ENCODE measurements around the gene RPL29.

RPL29 gene

GRCh38 chr3:51961602-51962569 lies 33.8 kb downstream of the RPL29 start:
- no peak for DNase-seq

GRCh38 chr3:51961011-51961410 lies 34.7 kb downstream of the RPL29 start:
- no peak for DNase-seq

DNA sequence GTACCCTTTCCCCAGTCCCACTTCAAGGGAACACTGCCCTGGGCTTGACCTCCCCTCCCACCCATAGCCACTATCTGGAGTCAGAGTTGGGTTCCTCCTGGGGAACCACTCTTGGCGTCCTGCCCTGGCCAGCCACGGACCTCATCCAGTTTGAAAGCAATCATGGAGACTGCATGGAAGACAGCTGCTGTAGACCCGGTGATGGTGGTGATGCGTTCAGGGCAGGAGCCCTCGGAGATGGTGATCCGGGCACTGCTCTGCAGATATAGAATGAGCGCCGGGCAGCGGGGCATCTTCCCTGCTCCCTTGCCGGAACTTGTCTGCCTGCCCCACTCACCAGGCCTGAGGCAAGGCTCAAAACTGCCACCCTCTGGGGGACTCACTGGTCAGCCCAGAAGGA lies 35.3 kb downstream of the RPL29 start:
- no peak for DNase-seq

DNA sequence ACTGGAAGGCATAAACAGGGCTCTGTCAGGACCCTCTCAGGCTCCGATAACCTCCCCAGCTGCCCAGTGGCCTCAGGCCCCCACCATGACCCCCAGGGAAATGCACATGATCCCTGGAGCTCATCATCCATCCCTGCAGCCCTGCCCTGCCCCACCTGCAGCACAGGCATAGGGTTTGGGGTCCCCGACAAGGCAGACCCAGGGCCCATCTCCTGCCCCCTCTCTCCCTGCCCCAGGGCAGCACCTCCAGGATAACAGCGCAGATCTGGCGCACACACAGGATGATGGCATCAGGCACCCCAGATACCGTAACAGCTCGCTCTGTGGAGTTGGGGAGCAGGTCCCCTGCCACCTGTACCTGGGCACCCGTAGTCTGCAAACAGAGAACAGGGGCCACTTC lies 36.0 kb downstream of the RPL29 start:
- DNase-seq = no peak

DNA sequence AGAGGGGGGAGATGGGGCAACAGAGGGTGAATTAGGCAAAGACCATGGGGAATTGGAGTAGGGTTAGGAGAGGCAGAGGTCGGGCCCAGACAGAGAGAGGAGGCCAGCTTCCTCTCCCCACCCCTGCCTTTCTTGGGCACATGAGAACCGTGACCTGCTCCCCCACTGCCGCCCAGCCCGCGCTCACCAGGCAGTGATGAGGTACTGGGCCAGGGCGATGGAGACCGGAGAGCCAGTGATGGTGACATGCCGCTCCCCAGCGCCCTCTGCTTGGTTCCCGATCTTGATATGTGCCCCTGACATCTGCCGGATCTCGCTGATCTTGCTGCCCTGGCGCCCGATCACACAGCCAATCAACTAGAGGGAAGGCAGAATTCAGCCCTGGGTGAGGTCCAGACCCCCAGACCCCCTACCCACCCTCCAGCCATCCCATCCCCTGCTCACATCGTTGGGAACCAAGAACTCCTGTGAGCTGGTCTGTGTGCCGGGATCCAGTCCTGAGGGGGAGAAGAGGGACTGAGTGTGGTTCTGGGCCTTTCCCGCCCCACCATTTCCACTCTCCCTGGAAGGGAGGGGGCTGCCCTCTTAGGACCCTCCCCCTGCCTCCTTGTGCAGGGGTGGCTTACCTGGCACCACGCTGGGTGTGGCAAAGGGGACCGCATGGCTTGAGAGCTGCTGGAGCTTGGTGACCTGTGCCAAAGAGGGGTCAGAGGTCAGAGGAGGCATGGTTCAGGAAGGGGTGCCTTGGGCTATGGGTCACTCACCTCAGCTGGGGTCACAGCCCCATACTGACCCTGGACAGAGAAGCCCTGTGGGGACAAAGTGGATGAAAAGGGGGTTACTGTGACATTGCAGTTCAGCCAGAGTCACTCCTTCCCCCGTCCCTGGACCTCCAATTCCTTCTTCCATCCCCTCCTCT lies 36.8 kb downstream of the RPL29 start:
- DNase-seq = no peak

GRCh38 chr3:51957520-51958205 lies 38.0 kb downstream of the RPL29 start:
- DNase-seq = no peak

- DNase-seq = no peak
Measured at GRCh38 chr3:51955893-51956770, 39.6 kb downstream of the RPL29 start.

- DNase-seq = no peak
Measured at GRCh38 chr3:51955175-51955892, 40.4 kb downstream of the RPL29 start, which contains the start of gene GPR62. GPR62 (plus strand) TSS chr3:51955381; CDS start chr3:51955653, 272 bp downstream.

DNA sequence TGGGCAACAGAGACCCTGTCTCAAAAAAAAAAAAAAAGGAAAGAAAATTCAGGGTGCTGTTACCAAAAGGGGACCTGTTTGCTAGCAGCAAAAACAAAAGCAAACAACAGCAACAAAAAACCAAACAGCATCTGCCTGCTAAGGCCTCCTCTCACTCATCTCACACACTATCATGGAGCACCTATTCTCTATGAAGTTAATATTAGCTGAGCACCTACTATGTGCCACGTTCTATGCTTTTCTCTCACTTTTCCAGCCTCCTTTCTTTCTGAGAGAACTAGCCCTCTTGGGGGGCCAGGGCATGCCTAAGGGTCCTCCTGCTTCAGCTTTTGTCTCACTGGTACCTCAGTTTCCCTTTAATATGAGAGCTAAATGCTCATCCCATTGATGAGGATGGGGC lies 41.0 kb downstream of the RPL29 start:
- no peak for DNase-seq

DNA sequence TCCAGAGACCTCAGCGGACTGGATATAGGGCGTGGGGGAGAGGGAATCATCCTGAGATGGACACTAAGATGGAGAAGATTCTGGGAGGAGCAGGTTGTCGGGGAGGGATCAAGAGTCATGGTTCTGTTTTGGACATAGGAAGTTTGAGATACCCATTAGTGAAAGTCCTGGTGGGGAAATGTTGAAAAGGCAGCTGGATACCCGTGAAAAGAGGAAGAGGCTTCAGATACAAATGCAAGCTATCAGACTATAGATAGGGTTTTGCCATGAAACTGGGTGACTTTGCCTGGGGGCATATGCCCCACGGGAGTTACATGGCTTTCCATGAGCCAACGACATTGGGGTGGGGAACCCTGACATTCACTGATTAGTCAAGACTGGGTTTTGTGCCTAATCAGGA lies 41.6 kb downstream of the RPL29 start:
- DNase-seq = no peak

GRCh38 chr3:51953445-51953844 lies 42.2 kb downstream of the RPL29 start:
- DNase-seq = no peak

- DNase-seq = no peak
Measured at GRCh38 chr3:51950899-51951298, 44.8 kb downstream of the RPL29 start.

- no peak for DNase-seq
Measured at GRCh38 chr3:51949121-51949520, 46.6 kb downstream of the RPL29 start.

- no peak for DNase-seq
Measured at GRCh38 chr3:51948016-51948580, 47.6 kb downstream of the RPL29 start.

GRCh38 chr3:51947215-51947900 lies 48.3 kb downstream of the RPL29 start:
- no peak for DNase-seq

GRCh38 chr3:51946796-51947195 lies 48.9 kb downstream of the RPL29 start:
- DNase-seq = no peak

DNA sequence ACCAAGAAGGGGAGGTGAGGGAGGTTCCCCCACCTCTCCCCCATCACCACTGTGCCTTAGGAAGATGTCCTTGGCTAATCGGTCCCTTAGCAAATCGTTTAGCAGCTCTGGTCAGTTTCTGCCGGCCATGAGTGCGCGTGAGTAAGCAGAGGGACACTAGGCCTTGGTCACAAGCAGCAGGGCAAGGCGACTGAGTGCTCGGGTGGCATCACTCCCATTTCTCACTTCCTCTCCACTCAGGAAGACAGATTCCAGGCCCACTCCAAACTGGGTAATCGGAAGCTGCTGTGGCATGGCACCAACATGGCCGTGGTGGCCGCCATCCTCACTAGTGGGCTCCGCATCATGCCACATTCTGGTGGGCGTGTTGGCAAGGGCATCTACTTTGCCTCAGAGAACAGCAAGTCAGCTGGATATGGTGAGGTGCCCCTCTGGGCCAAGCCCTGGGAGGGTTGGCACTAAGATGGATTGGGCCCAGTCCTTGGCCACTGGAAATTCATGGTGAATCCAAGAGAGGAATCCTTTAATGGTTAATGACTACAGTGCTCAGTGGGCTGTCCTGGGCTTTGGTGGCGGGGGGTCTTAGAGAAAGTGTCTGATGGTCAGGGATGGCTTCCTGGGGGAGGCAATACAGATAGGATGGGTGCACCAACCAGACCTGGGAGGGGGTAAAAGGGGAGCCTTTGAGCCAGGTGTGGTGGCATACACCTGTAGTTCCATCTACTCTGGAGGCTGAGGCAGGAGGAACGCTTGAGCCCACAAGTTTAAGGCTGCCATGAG lies 49.6 kb downstream of the RPL29 start:
- DNase-seq = no peak

GRCh38 chr3:51945031-51945840 lies 50.5 kb downstream of the RPL29 start:
- DNase-seq = no peak

Measured in NCI-H446 (cell line).